ENCODE results near the gene U2AF2. TPM values are rescaled to one million over a fixed set of nuclear protein-coding genes. Genes with fewer than 3 reads are reported as not detected.

The U2AF2 gene
- polyA plus RNA-seq, 12 donors = 80.0 to 151 (median 109) TPM; not detected in 1

GRCh38 chr19:55642153-55643002 is 12.5 kb upstream of the U2AF2 start:
- no peak for DNase-seq

- DNase-seq = peak; percentile 81
Measured at GRCh38 chr19:55643003-55643886, 11.6 kb upstream of the U2AF2 start, which contains the start of gene ZNF581. ZNF581 (plus strand) TSS chr19:55643649; CDS start chr19:55644572, 923 bp downstream.

- DNase-seq = no peak
Measured at GRCh38 chr19:55643887-55644176, 11.0 kb upstream of the U2AF2 start.

- no peak for DNase-seq
Measured at GRCh38 chr19:55644191-55644833, 10.5 kb upstream of the U2AF2 start.

- no peak for DNase-seq
Measured at GRCh38 chr19:55644842-55645511, 9.9 kb upstream of the U2AF2 start.

- no peak for DNase-seq
Measured at GRCh38 chr19:55645512-55645881, 9.3 kb upstream of the U2AF2 start.

- DNase-seq = no peak
Measured at GRCh38 chr19:55646889-55647731, 7.7 kb upstream of the U2AF2 start.

GRCh38 chr19:55647732-55648584 is 6.9 kb upstream of the U2AF2 start, which contains the start of gene CCDC106:
CCDC106 (plus strand) TSS chr19:55648212; CDS start chr19:55649047, 835 bp downstream.
- DNase-seq = peak; percentile 80

- DNase-seq = no peak
Measured at GRCh38 chr19:55648585-55649267, 6.1 kb upstream of the U2AF2 start.

GRCh38 chr19:55649268-55650125 is 5.3 kb upstream of the U2AF2 start:
- no peak for DNase-seq

GRCh38 chr19:55650126-55650557 is 4.7 kb upstream of the U2AF2 start:
- DNase-seq = no peak

GRCh38 chr19:55650602-55651230 is 4.1 kb upstream of the U2AF2 start:
- no peak for DNase-seq

GRCh38 chr19:55651236-55651635 is 3.6 kb upstream of the U2AF2 start:
- no peak for DNase-seq

- no peak for DNase-seq
Measured at GRCh38 chr19:55652311-55653128, 2.3 kb upstream of the U2AF2 start.

GRCh38 chr19:55653651-55654322 is 1.0 kb upstream of the U2AF2 start:
- peak; percentile 100 for DNase-seq

- peak; percentile 100 for DNase-seq
Measured at GRCh38 chr19:55654323-55654867, 440 bp upstream of the U2AF2 start.
